H9 (cell line): ENCODE results near the gene PMPCB. TPM values are rescaled to one million over a fixed set of nuclear protein-coding genes. Genes with fewer than 3 reads are reported as not detected.

ENCODE experiments used
- DNase-seq: peaks from one replicate; pipeline ENCODE4 v3.0.0-alpha.2; 2017
- H2AFZ ChIP-seq: one replicate; pipeline ENCODE4 v1.6.1; 2013; ENCODE audit warnings: mild to moderate bottlenecking, low read length, control low read depth, moderate library complexity
- H2AK5ac ChIP-seq: 2 replicates; pipeline ENCODE4 v1.6.1; 2013; ENCODE audit warnings: low read length, control low read depth, mixed read lengths; ENCODE audit not compliant: insufficient read length
- H2BK120ac ChIP-seq: one replicate; pipeline ENCODE4 v1.6.1; 2013; ENCODE audit warnings: low read depth, mild to moderate bottlenecking, low read length, control low read depth, inconsistent platforms; ENCODE audit not compliant: poor library complexity, severe bottlenecking
- H2BK12ac ChIP-seq: 2 replicates; pipeline ENCODE4 v1.6.1; 2013; ENCODE audit warnings: low read length, control low read depth, mixed read lengths, low read depth; ENCODE audit not compliant: insufficient read length
- H2BK15ac ChIP-seq: 2 replicates; pipeline ENCODE4 v1.6.1; 2013; ENCODE audit warnings: low read depth, low read length, control low read depth
- H2BK20ac ChIP-seq: one replicate; pipeline ENCODE4 v1.6.1; 2013; ENCODE audit warnings: low read depth, mild to moderate bottlenecking, low read length, control low read depth, inconsistent platforms; ENCODE audit not compliant: poor library complexity, severe bottlenecking
- H2BK5ac ChIP-seq: 2 replicates; pipeline ENCODE4 v1.6.1; 2013; ENCODE audit warnings: low read length, control low read depth, mixed read lengths; ENCODE audit not compliant: insufficient read length
- H3K14ac ChIP-seq: 2 replicates; pipeline ENCODE4 v1.6.1; 2013; ENCODE audit warnings: low read length, control low read depth; ENCODE audit not compliant: insufficient read depth
- H3K18ac ChIP-seq: 2 replicates; pipeline ENCODE4 v1.6.1; 2013; ENCODE audit warnings: low read depth, mild to moderate bottlenecking, mixed read lengths, low read length, control low read depth; ENCODE audit not compliant: insufficient read length
- H3K23ac ChIP-seq: 2 replicates; pipeline ENCODE4 v1.6.1; 2013; ENCODE audit warnings: low read length, control low read depth, mixed read lengths, low read depth; ENCODE audit not compliant: insufficient read length
- H3K23me2 ChIP-seq: 2 replicates; pipeline ENCODE4 v1.6.1; 2013; ENCODE audit warnings: low read depth, mild to moderate bottlenecking, mixed read lengths, low read length, control low read depth; ENCODE audit not compliant: insufficient read length, poor library complexity, severe bottlenecking
- H3K27ac ChIP-seq: 2 replicates; pipeline ENCODE4 v1.5.1; 2013; ENCODE audit warnings: low read length, control low read depth, mixed read lengths, low read depth; ENCODE audit not compliant: insufficient read length
- H3K27me3 ChIP-seq: 2 replicates; pipeline ENCODE4 v1.6.1; 2013; ENCODE audit warnings: low read length, control low read depth, inconsistent platforms; ENCODE audit not compliant: insufficient read depth
- H3K4ac ChIP-seq: 2 replicates; pipeline ENCODE4 v1.6.1; 2013; ENCODE audit warnings: low read depth, mild to moderate bottlenecking, control low read depth, inconsistent platforms, low read length, moderate library complexity
- H3K4me1 ChIP-seq: 2 replicates; pipeline ENCODE4 v1.6.1; 2013; ENCODE audit warnings: low read length, control low read depth, inconsistent platforms; ENCODE audit not compliant: insufficient read depth
- H3K4me2 ChIP-seq: 2 replicates; pipeline ENCODE4 v1.6.1; 2013; ENCODE audit warnings: low read length, control low read depth, mixed read lengths; ENCODE audit not compliant: insufficient read length, insufficient read depth
- H3K56ac ChIP-seq: 2 replicates; pipeline ENCODE4 v1.6.1; 2013; ENCODE audit warnings: low read depth, mild to moderate bottlenecking, mixed read lengths, low read length, control low read depth; ENCODE audit not compliant: insufficient read length
- H3K79me1 ChIP-seq: 2 replicates; pipeline ENCODE4 v1.6.1; 2013; ENCODE audit warnings: low read depth, mild to moderate bottlenecking, moderate library complexity, low read length, control low read depth, inconsistent platforms; ENCODE audit not compliant: insufficient read depth, poor library complexity, severe bottlenecking
- H3K79me2 ChIP-seq: 2 replicates; pipeline ENCODE4 v1.6.1; 2013; ENCODE audit warnings: low read length, control low read depth, inconsistent platforms; ENCODE audit not compliant: insufficient read depth
- H3K9ac ChIP-seq: 2 replicates; pipeline ENCODE4 v1.6.1; 2013; ENCODE audit warnings: low read length, control low read depth, mixed read lengths; ENCODE audit not compliant: insufficient read length; ENCODE audit errors: extremely low read depth
- H3K9me3 ChIP-seq: one replicate; pipeline ENCODE4 v1.6.1; 2013; ENCODE audit warnings: low read depth, low read length, inconsistent platforms; ENCODE audit not compliant: control insufficient read depth
- H3T11ph ChIP-seq: one replicate; pipeline ENCODE4 v1.6.1; 2013; ENCODE audit warnings: mild to moderate bottlenecking, low read length, control low read depth, inconsistent platforms
- H4K20me1 ChIP-seq: one replicate; pipeline ENCODE4 v1.6.1; 2013; ENCODE audit not compliant: control insufficient read depth, insufficient read length, insufficient read depth
- H4K5ac ChIP-seq: 2 replicates; pipeline ENCODE4 v1.6.1; 2013; ENCODE audit warnings: low read depth, mild to moderate bottlenecking, mixed read lengths, low read length, control low read depth; ENCODE audit not compliant: insufficient read length
- H4K8ac ChIP-seq: replicated peaks from 2 replicates; pipeline ENCODE4 v1.6.1; 2013; ENCODE audit warnings: low read length, control low read depth, mixed read lengths, low read depth; ENCODE audit not compliant: insufficient read length
- H4K91ac ChIP-seq: 2 replicates; pipeline ENCODE4 v1.6.1; 2013; ENCODE audit warnings: low read depth, mild to moderate bottlenecking, moderate library complexity, mixed read lengths, low read length, control low read depth; ENCODE audit not compliant: insufficient read length
- H3K27ac Mint-ChIP-seq, 3 experiments: 2 replicates in 2 of 3; 3 replicates in 1 of 3; pipeline ENCODE4 v1.8.0; 2020 to 2021; ENCODE audit warnings: mixed read lengths in 3 of 3, mild to moderate bottlenecking in 1 of 3, moderate library complexity in 1 of 3
- H3K27me3 Mint-ChIP-seq: 2 replicates; pipeline ENCODE4 v1.8.0; 2021; ENCODE audit warnings: low read depth, mild to moderate bottlenecking, moderate library complexity, mixed read lengths
- H3K36me3 Mint-ChIP-seq, 3 experiments: 2 replicates in 2 of 3; 3 replicates in 1 of 3; pipeline ENCODE4 v1.8.0; 2020 to 2021; ENCODE audit warnings: low read depth in 3 of 3, mixed read lengths in 3 of 3; ENCODE audit not compliant: insufficient read depth in 1 of 3
- H3K4me1 Mint-ChIP-seq, 2 experiments: 2 replicates each; pipeline ENCODE4 v1.8.0; 2020; ENCODE audit warnings: mixed read lengths in 2 of 2
- H3K4me3 Mint-ChIP-seq, 2 experiments: 2 replicates in 1 of 2; 3 replicates in 1 of 2; pipeline ENCODE4 v1.8.0; 2020 to 2021; ENCODE audit warnings: mild to moderate bottlenecking in 2 of 2, mixed read lengths in 2 of 2, moderate library complexity in 1 of 2
- H3K9me3 Mint-ChIP-seq, 2 experiments: 2 replicates in 1 of 2; 3 replicates in 1 of 2; pipeline ENCODE4 v1.8.0; 2020; ENCODE audit warnings: mild to moderate bottlenecking in 2 of 2, mixed read lengths in 2 of 2, moderate library complexity in 1 of 2
- CTCF ChIP-seq: fragments of 200-600 bp; sonication (generic); conservative IDR thresholded peaks from 3 replicates; pipeline ENCODE4 v1.8.0; 2021; ENCODE audit warnings: antibody characterized with exemption, mild to moderate bottlenecking
- WGBS: extraction: QIAGEN DNeasy Blood & Tissue Kit; methylation state at CpG from one replicate; pipeline ENCODE4 v1.1.7; 2013; ENCODE audit warnings: missing lambda C conversion rate, low lambda C conversion rate, mixed read lengths; ENCODE audit not compliant: insufficient read length; ENCODE audit errors: extremely low coverage; 5-methylcytosine and 5-hydroxymethylcytosine counted together
- total RNA-seq: library from RNA; stranded (reverse); gene quantifications from 2 replicates; pipeline ENCODE4 v1.2.1, GENCODE V29; 2021

PMPCB gene
- total RNA-seq, 1 experiment from 2014 or later: 90.6 TPM

- H3K14ac ChIP-seq: no peak overlapping the region
- H3K9ac ChIP-seq: no peak overlapping the region
- H3K27me3 Mint-ChIP-seq: no peaks in the 10 kb centered on the region
- H2BK12ac ChIP-seq: no peak overlapping the region
- H4K5ac ChIP-seq: no peak overlapping the region
- H3K9me3 Mint-ChIP-seq: no peaks in the 10 kb centered on the region
- H3K27ac ChIP-seq: no peak overlapping the region
- no peaks in the 10 kb centered on the region for H3K4me1 ChIP-seq
- TF ChIP-seq CTCF: no peak
- peaks cover 4% of the 10 kb centered on the region for H3K23me2 ChIP-seq
- whole genome bisulfite sequencing: no CpG with 5 or more reads among the region's 2 CpGs
- H3K23ac ChIP-seq: no peak overlapping the region
- H2AK5ac ChIP-seq: no peak overlapping the region
- no peak overlapping the region for H2BK15ac ChIP-seq
- no peaks in the 10 kb centered on the region for H3K27me3 ChIP-seq
- no peaks in the 10 kb centered on the region for H4K20me1 ChIP-seq
- H3K9me3 ChIP-seq: no peaks in the 10 kb centered on the region
- no peak overlapping the region for H4K91ac ChIP-seq
- H3K79me2 ChIP-seq: peaks cover 4% of the 10 kb centered on the region; the same call in 1 of the 2 replicates
- H3K18ac ChIP-seq: no peak overlapping the region
- no peak overlapping the region for H3K4me3 Mint-ChIP-seq
- no peak overlapping the region for H3K4ac ChIP-seq
- H2BK5ac ChIP-seq: no peak overlapping the region
- H3T11ph ChIP-seq: no peak overlapping the region
- H2BK120ac ChIP-seq: no peak overlapping the region
- peaks cover 31 to 67% (median 66%) of the 10 kb centered on the region in 3 experiments; a peak in 6 of 7 replicates for H3K36me3 Mint-ChIP-seq
- H3K4me1 Mint-ChIP-seq: peaks cover 14 to 16% of the 10 kb centered on the region in 2 experiments
- no peak overlapping the region for H3K56ac ChIP-seq
- no peak overlapping the region for H4K8ac ChIP-seq
- H2BK20ac ChIP-seq: no peak overlapping the region
- no peak overlapping the region for H3K27ac Mint-ChIP-seq
- no peak for DNase-seq
- H2AFZ ChIP-seq: no peak overlapping the region
- no peak overlapping the region for H3K4me2 ChIP-seq
- peaks cover 7% of the 10 kb centered on the region for H3K79me1 ChIP-seq
These were observed 4.2 kb downstream of the PMPCB start for GRCh38 chr7:103301441-103301840.
